ENCODE results near the gene PLAC8L1.
"Not testable (repeated sequence)": the region's sequence is repeated elsewhere in the genome, so short reads cannot be mapped to it uniquely, and the experiment has no call there.

PLAC8L1 gene

DNA sequence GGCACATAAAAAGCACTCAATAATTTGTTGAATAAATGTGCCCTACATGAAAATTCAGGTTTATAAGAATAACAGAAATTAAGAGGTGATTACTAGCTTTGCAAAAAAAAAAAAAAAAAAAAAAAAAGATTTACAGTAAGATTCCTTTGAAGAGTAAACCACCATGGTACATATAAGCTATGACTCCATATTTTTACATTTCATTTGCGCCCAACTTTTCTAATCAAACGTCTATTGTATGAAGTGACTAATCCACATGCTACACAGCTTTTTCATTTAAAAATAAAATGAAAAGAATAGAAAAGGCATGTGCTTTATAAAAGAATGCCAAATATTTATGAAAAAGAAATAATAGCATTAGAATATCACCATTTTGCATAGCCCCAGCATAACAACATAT lies at the start of gene PLAC8L1:
Gene PLAC8L1 (minus strand): TSS at position 101 of the 400 bp plus-strand sequence. CDS start 1,266 bp downstream, outside the sequence.
- Histone ChIP-seq H3K9ac (ENCODE audit: insufficient read length, low read depth) (no peak within 1 kb of the TSS), H3K9me3 (ENCODE audit: insufficient read depth, low read length) (no peaks in the 10 kb centered on the region), H3K4me1 (ENCODE audit: insufficient read depth, insufficient read length) (peaks cover 2% of the 10 kb centered on the region), H3K4me3 (ENCODE audit: insufficient read length, low read depth) (no peak within 1 kb of the TSS), H3K27me3 (ENCODE audit: insufficient read depth, insufficient read length) (no peaks in the 10 kb centered on the region), H3K36me3 (ENCODE audit: insufficient read depth, insufficient read length, low read length) (peaks cover 4% of the 10 kb centered on the region)
- DNase-seq (ENCODE audit: low read depth, low spot score) = no peak
- no peak for TF ChIP-seq YY1 (IDR thresholded peaks at IDR 0.05; ENCODE audit: insufficient read depth, insufficient read length)
- no peak for TF ChIP-seq ZNF274 (IDR thresholded peaks at IDR 0.05; ENCODE audit: low read depth, low read length)

DNA sequence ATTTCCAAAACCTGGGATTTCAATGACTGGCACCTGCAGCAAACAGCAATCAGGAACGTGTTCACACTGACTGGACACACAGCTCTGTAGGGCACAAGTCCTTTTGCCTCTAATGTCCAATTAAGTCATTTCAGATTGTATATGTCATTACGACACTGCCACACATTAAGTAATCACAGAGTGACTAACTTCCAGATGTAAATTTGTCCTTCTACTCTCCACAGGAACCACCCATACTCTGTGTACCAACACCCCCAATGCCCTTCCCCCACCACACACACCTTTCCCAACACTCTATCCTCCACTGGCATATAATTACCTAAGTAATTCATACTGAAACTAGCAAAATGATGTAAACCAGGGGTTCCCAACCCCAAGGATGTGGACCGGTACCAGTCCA lies 46.6 kb upstream of the PLAC8L1 start:
- Histone ChIP-seq H3K36me3 (ENCODE audit: insufficient read depth, insufficient read length, low read length) (peaks cover 75% of the 10 kb centered on the region), H3K27me3 (ENCODE audit: insufficient read depth, insufficient read length) (no peaks in the 10 kb centered on the region), H3K9me3 (ENCODE audit: insufficient read depth, low read length) (no peaks in the 10 kb centered on the region), H3K4me3 (ENCODE audit: insufficient read length, low read depth) (no peak overlapping the region), H3K4me1 (ENCODE audit: insufficient read depth, insufficient read length) (no peaks in the 10 kb centered on the region), H3K9ac (ENCODE audit: insufficient read length, low read depth) (no peak overlapping the region)
- no peak for DNase-seq (ENCODE audit: low read depth, low spot score)
- no peak for TF ChIP-seq SUZ12 (IDR thresholded peaks at IDR 0.05; ENCODE audit: extremely low read depth, insufficient read depth, insufficient read length)
- TF ChIP-seq YY1 (IDR thresholded peaks at IDR 0.05; ENCODE audit: insufficient read depth, insufficient read length) = no peak
- no peak for TF ChIP-seq ZNF274 (IDR thresholded peaks at IDR 0.05; ENCODE audit: low read depth, low read length)

DNA sequence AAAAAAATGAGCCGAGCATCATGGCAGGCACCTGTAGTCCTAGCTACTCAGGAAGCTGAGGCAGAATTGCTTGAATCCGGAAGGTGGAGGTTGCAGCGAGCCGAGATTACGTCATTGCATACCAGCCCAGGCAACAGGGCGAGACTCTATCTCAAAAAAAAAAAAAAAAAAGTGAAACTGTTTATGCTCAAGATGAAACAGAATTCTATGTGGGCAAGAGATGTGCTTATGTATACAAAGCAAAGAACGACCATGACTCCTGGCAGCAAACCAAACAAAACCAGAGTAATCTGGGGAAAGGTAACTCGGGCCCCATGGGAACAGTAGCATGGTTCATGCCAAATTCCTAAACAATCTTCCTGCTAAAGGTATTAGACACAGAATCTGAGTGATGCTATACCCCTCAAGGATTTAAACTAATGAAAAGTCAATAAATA lies 32.6 kb upstream of the PLAC8L1 start:
- Histone ChIP-seq H3K36me3 (ENCODE audit: insufficient read depth, insufficient read length, low read length) (peaks cover 84% of the 10 kb centered on the region), H3K27me3 (ENCODE audit: insufficient read depth, insufficient read length) (no peaks in the 10 kb centered on the region), H3K9me3 (ENCODE audit: insufficient read depth, low read length) (no peaks in the 10 kb centered on the region), H3K4me1 (ENCODE audit: insufficient read depth, insufficient read length) (no peaks in the 10 kb centered on the region), H3K9ac (ENCODE audit: insufficient read length, low read depth) (no peak overlapping the region), H3K4me3 (ENCODE audit: insufficient read length, low read depth) (no peak overlapping the region)
- TF ChIP-seq YY1 (IDR thresholded peaks at IDR 0.05; ENCODE audit: insufficient read depth, insufficient read length) (no peak), ZNF274 (IDR thresholded peaks at IDR 0.05; ENCODE audit: low read depth, low read length) (no peak), SUZ12 (IDR thresholded peaks at IDR 0.05; ENCODE audit: extremely low read depth, insufficient read depth, insufficient read length) (no peak)
- no peak for DNase-seq (ENCODE audit: low read depth, low spot score)

DNA sequence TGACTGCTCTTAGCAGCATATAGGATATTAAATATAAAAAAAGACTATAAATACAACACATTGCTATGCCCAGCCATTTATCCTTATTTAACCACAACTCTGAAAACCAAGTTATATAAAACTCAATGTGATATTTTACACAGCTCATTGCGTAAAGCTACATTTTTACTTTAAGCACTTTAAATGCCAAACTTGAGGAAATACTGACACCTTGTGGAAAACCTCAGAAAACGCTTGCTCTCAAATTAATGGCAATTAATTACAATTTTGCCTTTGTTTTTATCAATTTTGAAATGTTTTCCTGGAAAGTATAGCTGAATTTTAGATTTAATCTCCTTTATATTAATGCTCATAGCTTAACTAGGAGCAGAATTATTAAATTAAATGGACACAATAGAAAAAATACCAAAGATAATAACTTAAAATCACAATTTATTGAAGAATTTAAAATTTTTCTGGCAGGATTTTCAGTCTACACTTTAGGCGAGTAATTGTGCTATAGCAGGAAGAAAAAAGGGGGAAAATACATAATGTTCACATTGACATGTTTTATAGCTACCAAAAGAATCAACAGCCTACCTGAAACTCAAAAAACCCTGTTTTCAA lies 25.2 kb upstream of the PLAC8L1 start:
- no peak for DNase-seq (ENCODE audit: low read depth, low spot score)
- Histone ChIP-seq H3K9ac (ENCODE audit: insufficient read length, low read depth) (no peak overlapping the region), H3K9me3 (ENCODE audit: insufficient read depth, low read length) (no peaks in the 10 kb centered on the region), H3K27me3 (ENCODE audit: insufficient read depth, insufficient read length) (no peaks in the 10 kb centered on the region), H3K4me1 (ENCODE audit: insufficient read depth, insufficient read length) (no peaks in the 10 kb centered on the region), H3K36me3 (ENCODE audit: insufficient read depth, insufficient read length, low read length) (peaks cover 77% of the 10 kb centered on the region), H3K4me3 (ENCODE audit: insufficient read length, low read depth) (no peak overlapping the region)
- no peak for TF ChIP-seq ZNF274 (IDR thresholded peaks at IDR 0.05; ENCODE audit: low read depth, low read length)
- no peak for TF ChIP-seq YY1 (IDR thresholded peaks at IDR 0.05; ENCODE audit: insufficient read depth, insufficient read length)
- TF ChIP-seq SUZ12 (IDR thresholded peaks at IDR 0.05; ENCODE audit: extremely low read depth, insufficient read depth, insufficient read length) = no peak

- Histone ChIP-seq H3K9me3 (ENCODE audit: insufficient read depth, low read length) (no peaks in the 10 kb centered on the region), H3K4me1 (ENCODE audit: insufficient read depth, insufficient read length) (no peaks in the 10 kb centered on the region), H3K36me3 (ENCODE audit: insufficient read depth, insufficient read length, low read length) (peaks cover 83% of the 10 kb centered on the region), H3K27me3 (ENCODE audit: insufficient read depth, insufficient read length) (no peaks in the 10 kb centered on the region), H3K4me3 (ENCODE audit: insufficient read length, low read depth) (no peak overlapping the region), H3K9ac (ENCODE audit: insufficient read length, low read depth) (no peak overlapping the region)
- TF ChIP-seq ZNF274 (IDR thresholded peaks at IDR 0.05; ENCODE audit: low read depth, low read length) (no peak), SUZ12 (IDR thresholded peaks at IDR 0.05; ENCODE audit: extremely low read depth, insufficient read depth, insufficient read length) (no peak), YY1 (IDR thresholded peaks at IDR 0.05; ENCODE audit: insufficient read depth, insufficient read length) (no peak)
- no peak for DNase-seq (ENCODE audit: low read depth, low spot score)
Observed at GRCh38 chr5:146126068-146126467, 20.7 kb upstream of the PLAC8L1 start.

GRCh38 chr5:146124580-146124979 lies 19.2 kb upstream of the PLAC8L1 start:
- Histone ChIP-seq H3K9ac (ENCODE audit: insufficient read length, low read depth) (no peak overlapping the region), H3K27me3 (ENCODE audit: insufficient read depth, insufficient read length) (no peaks in the 10 kb centered on the region), H3K9me3 (ENCODE audit: insufficient read depth, low read length) (no peaks in the 10 kb centered on the region), H3K36me3 (ENCODE audit: insufficient read depth, insufficient read length, low read length) (peaks cover 86% of the 10 kb centered on the region), H3K4me3 (ENCODE audit: insufficient read length, low read depth) (no peak overlapping the region), H3K4me1 (ENCODE audit: insufficient read depth, insufficient read length) (no peaks in the 10 kb centered on the region)
- DNase-seq (ENCODE audit: low read depth, low spot score) = no peak
- TF ChIP-seq YY1 (IDR thresholded peaks at IDR 0.05; ENCODE audit: insufficient read depth, insufficient read length) (no peak), SUZ12 (IDR thresholded peaks at IDR 0.05; ENCODE audit: extremely low read depth, insufficient read depth, insufficient read length) (no peak), ZNF274 (IDR thresholded peaks at IDR 0.05; ENCODE audit: low read depth, low read length) (no peak)

- not testable (repeated sequence) for H3K27me3 ChIP-seq (ENCODE audit: insufficient read depth, insufficient read length); H3K9me3 ChIP-seq (ENCODE audit: insufficient read depth, low read length); H3K4me3 ChIP-seq (ENCODE audit: insufficient read length, low read depth); H3K9ac ChIP-seq (ENCODE audit: insufficient read length, low read depth); H3K4me1 ChIP-seq (ENCODE audit: insufficient read depth, insufficient read length); DNase-seq (ENCODE audit: low read depth, low spot score)
- H3K36me3 ChIP-seq (ENCODE audit: insufficient read depth, insufficient read length, low read length) = peaks cover 85% of the 10 kb centered on the region
Observed at GRCh38 chr5:146121451-146121850, 16.1 kb upstream of the PLAC8L1 start.
